Glutamatergic neuron (in vitro differentiated cells): ENCODE results near the gene QKI. TPM values are rescaled to one million over a fixed set of nuclear protein-coding genes. Genes with fewer than 3 reads are reported as not detected.

Source experiments
- DNase-seq: peaks from one replicate; pipeline ENCODE4 v3.0.0; 2022
- H3K27ac Mint-ChIP-seq: one replicate; pipeline ENCODE4 v1.8.0; 2020; ENCODE audit warnings: mild to moderate bottlenecking, mixed read lengths, inconsistent platforms; ENCODE audit not compliant: unreplicated experiment
- H3K27me3 Mint-ChIP-seq: one replicate; pipeline ENCODE4 v1.8.0; 2020; ENCODE audit warnings: mild to moderate bottlenecking, moderate library complexity, mixed read lengths, inconsistent platforms; ENCODE audit not compliant: unreplicated experiment
- H3K36me3 Mint-ChIP-seq: one replicate; pipeline ENCODE4 v1.8.0; 2020; ENCODE audit warnings: mild to moderate bottlenecking, mixed read lengths, inconsistent platforms; ENCODE audit not compliant: unreplicated experiment
- H3K4me1 Mint-ChIP-seq: one replicate; pipeline ENCODE4 v1.8.0; 2020; ENCODE audit warnings: mild to moderate bottlenecking, low read depth, mixed read lengths, inconsistent platforms; ENCODE audit not compliant: unreplicated experiment
- H3K4me3 Mint-ChIP-seq: one replicate; pipeline ENCODE4 v1.8.0; 2020; ENCODE audit warnings: mild to moderate bottlenecking, mixed read lengths, inconsistent platforms; ENCODE audit not compliant: unreplicated experiment
- H3K9me3 Mint-ChIP-seq: one replicate; pipeline ENCODE4 v1.8.0; 2020; ENCODE audit warnings: mild to moderate bottlenecking, moderate library complexity, mixed read lengths, inconsistent platforms; ENCODE audit not compliant: unreplicated experiment
- CTCF ChIP-seq: fragments of 200-600 bp; sonication (generic); IDR thresholded peaks from one replicate; pipeline ENCODE4 v1.5.0; 2021; ENCODE audit not compliant: partially characterized antibody, unreplicated experiment
- total RNA-seq: library from RNA; stranded (reverse); fragmentation: NEBNext Ultra II Directional; extraction: Animal tissue kit (Norgen Biotek cat#: 25700); gene quantifications from one replicate; pipeline ENCODE4 v1.2.1, GENCODE V29; 2021; ENCODE audit not compliant: unreplicated experiment

Gene QKI
- total RNA-seq, 1 donor from 2014 or later: 50.5 TPM

DNA sequence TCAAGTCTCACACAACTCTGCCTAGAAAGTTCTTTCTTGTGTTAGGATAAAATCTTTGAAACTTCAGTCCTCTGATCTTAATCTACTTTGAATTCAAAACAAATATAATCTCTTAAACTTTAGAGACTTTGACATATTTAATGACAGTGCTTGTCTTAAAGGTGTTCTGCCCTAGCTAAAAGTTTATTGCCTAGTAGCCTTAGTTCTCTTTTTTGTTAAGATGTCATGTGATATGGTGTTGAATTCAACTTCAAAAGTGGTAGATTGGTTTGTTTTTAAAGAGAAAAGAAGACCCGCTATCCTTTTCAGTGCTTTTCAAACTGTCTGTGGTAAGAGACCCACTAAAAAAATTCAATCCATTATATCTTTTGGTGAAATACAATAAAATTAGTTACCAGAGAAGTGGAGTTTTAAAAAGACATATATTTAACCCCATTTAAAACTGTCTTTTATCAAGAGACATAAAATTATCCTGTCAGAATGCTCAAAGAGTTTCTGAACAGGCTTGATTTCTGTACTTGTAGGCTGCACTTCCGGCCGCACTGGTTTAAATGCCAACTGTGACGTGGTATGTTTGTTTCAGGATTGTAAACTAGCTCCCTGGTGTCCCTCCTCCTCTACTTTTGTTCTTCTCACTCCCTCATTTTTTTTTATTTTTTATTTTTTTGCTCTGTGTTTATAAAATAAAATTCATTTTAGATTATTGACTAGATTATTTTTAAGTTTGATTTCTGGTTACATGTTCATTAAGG, 76.5 kb downstream of the QKI start:
- H3K27me3 Mint-ChIP-seq: no peaks in the 10 kb centered on the region
- H3K4me1 Mint-ChIP-seq: peaks cover 11% of the 10 kb centered on the region
- H3K36me3 Mint-ChIP-seq: no peaks in the 10 kb centered on the region
- no peak overlapping the region for H3K27ac Mint-ChIP-seq
- DNase-seq: no peak
- H3K9me3 Mint-ChIP-seq: no peaks in the 10 kb centered on the region
- no peak overlapping the region for H3K4me3 Mint-ChIP-seq
- TF ChIP-seq CTCF: no peak

GRCh38 chr6:163491737-163492300, 77.3 kb downstream of the QKI start:
- no peak for DNase-seq
- no peaks in the 10 kb centered on the region for H3K36me3 Mint-ChIP-seq
- no peaks in the 10 kb centered on the region for H3K27me3 Mint-ChIP-seq
- no peak overlapping the region for H3K27ac Mint-ChIP-seq
- H3K9me3 Mint-ChIP-seq: no peaks in the 10 kb centered on the region
- TF ChIP-seq CTCF: no peak
- H3K4me1 Mint-ChIP-seq: peaks cover 16% of the 10 kb centered on the region
- H3K4me3 Mint-ChIP-seq: no peak overlapping the region

- H3K4me1 Mint-ChIP-seq: peaks cover 11% of the 10 kb centered on the region
- no peak for DNase-seq
- H3K27me3 Mint-ChIP-seq: no peaks in the 10 kb centered on the region
- H3K27ac Mint-ChIP-seq: no peak overlapping the region
- H3K4me3 Mint-ChIP-seq: no peak overlapping the region
- no peaks in the 10 kb centered on the region for H3K36me3 Mint-ChIP-seq
- TF ChIP-seq CTCF: no peak
- H3K9me3 Mint-ChIP-seq: no peaks in the 10 kb centered on the region
These were observed 79.8 kb downstream of the QKI start for GRCh38 chr6:163494279-163494727.

DNA sequence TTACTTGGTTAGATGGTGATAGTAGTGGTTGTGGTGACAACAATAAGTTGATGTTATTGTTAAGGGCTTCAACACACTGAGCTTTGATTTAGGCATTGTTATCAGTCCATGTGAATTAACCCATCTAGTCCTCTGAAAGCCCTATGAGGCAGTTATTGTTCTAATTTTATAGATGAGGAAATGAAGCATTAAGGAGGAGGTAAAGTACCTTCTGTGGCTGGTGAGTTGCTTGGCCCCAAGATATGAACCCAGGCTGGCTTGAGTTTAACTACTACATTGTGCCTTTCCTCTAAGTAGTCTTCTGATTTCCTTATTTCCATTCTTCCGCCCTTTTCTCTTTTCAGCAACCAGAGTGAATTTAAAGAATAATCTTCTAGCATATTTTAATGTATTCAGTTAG, 81.7 kb downstream of the QKI start:
- H3K4me1 Mint-ChIP-seq: peaks cover 9% of the 10 kb centered on the region
- no peaks in the 10 kb centered on the region for H3K9me3 Mint-ChIP-seq
- DNase-seq: no peak
- no peaks in the 10 kb centered on the region for H3K27me3 Mint-ChIP-seq
- no peak overlapping the region for H3K4me3 Mint-ChIP-seq
- H3K27ac Mint-ChIP-seq: no peak overlapping the region
- TF ChIP-seq CTCF: no peak
- no peaks in the 10 kb centered on the region for H3K36me3 Mint-ChIP-seq

GRCh38 chr6:163500105-163500504, 85.6 kb downstream of the QKI start:
- TF ChIP-seq CTCF: no peak
- Mint-ChIP-seq H3K4me1 (peaks cover 6% of the 10 kb centered on the region), H3K27me3 (no peaks in the 10 kb centered on the region), H3K36me3 (peaks cover 12% of the 10 kb centered on the region), H3K27ac (no peak overlapping the region), H3K4me3 (no peak overlapping the region), H3K9me3 (peaks cover 5% of the 10 kb centered on the region)
- no peak for DNase-seq
